Measurements from ENCODE around the gene PCDH7.

PCDH7 gene

DNA sequence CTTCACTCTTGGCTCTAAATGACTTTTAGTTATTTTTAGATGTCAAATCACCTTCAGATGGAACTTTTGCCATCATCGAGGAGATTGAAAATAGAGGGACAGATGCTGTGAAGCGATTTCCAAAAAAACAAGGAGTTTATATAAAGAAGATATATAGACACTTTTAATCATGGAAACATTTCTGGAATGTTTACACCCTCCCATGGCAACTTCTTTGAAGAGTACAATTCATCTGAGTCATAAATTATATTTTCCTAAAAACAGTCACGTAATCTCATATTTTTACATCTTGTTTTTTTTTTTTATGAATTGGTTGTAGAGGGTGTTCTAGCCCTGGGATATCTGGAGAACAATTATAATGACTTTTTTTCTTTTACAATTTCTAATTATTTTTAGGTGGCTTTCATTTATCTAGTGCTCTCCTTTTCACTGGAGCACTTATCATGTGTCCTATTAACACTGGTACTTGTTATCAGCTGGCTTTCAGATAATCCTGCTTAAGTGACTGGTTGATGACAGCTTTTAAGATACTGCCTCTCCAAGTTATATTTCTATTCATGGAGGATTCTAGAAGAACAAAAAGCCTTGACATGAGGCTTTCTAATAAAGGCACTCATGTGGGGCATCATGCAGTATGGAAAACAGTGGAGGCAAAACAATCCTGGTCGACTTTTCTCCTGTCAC, 24.9 kb downstream of the PCDH7 start (continued):
- TF ChIP-seq PATZ1 (CRISPR knock-in tag; IDR thresholded peaks at IDR 0.05; ENCODE audit: borderline replicate concordance) (no peak), RARB (CRISPR knock-in tag; IDR thresholded peaks at IDR 0.05) (no peak), BACH2 (CRISPR knock-in tag; IDR thresholded peaks at IDR 0.05; ENCODE audit: borderline replicate concordance) (no peak), PPARA (CRISPR knock-in tag; IDR thresholded peaks at IDR 0.05; ENCODE audit: borderline replicate concordance) (no peak)

DNA sequence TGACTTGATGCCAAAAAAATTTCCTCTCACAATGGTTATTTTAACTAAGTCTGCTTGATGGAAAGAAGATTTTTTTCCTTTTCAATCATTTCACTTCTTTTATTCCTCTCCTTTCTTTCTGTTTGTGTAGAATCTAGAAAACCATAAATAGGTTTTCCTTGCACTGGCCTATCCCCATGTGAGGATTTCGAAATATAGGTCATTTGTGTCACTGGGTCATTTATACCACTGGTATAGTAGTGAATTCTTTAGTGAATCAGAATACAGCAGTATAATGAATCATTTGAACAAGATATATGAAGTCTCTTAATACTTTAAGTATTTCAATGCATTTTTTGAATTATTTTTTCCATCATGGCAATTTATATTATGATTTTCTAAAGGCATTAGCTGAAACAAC, 26.6 kb downstream of the PCDH7 start:
- ATAC-seq: no peak

GRCh38 chr4:30753316-30753715, 33.1 kb downstream of the PCDH7 start:
- TF ChIP-seq ZFP3 (CRISPR knock-in tag; IDR thresholded peaks at IDR 0.05) (no peak), ZNF70 (CRISPR knock-in tag; IDR thresholded peaks at IDR 0.05) (no peak), ZNF565 (CRISPR knock-in tag; conservative IDR thresholded peaks at IDR 0.05; ENCODE audit: low read depth) (no peak), ISL1 (CRISPR knock-in tag; IDR thresholded peaks at IDR 0.05) (no peak), TCF4 (CRISPR knock-in tag; IDR thresholded peaks at IDR 0.05; ENCODE audit: borderline replicate concordance) (no peak), ZC3H10 (CRISPR knock-in tag; IDR thresholded peaks at IDR 0.05) (no peak), PPARA (CRISPR knock-in tag; IDR thresholded peaks at IDR 0.05; ENCODE audit: borderline replicate concordance) (no peak), ARNTL (CRISPR knock-in tag; IDR thresholded peaks at IDR 0.05; ENCODE audit: borderline replicate concordance, low read depth) (no peak), GLIS3 (CRISPR knock-in tag; IDR thresholded peaks at IDR 0.05) (no peak), TSHZ2 (CRISPR knock-in tag; IDR thresholded peaks at IDR 0.05) (no peak), CSRNP3 (CRISPR knock-in tag; IDR thresholded peaks at IDR 0.05) (no peak), ESRRG (CRISPR knock-in tag; IDR thresholded peaks at IDR 0.05) (no peak), OSR1 (CRISPR knock-in tag; IDR thresholded peaks at IDR 0.05) (no peak)
- TF ChIP-seq, protein P1, sequence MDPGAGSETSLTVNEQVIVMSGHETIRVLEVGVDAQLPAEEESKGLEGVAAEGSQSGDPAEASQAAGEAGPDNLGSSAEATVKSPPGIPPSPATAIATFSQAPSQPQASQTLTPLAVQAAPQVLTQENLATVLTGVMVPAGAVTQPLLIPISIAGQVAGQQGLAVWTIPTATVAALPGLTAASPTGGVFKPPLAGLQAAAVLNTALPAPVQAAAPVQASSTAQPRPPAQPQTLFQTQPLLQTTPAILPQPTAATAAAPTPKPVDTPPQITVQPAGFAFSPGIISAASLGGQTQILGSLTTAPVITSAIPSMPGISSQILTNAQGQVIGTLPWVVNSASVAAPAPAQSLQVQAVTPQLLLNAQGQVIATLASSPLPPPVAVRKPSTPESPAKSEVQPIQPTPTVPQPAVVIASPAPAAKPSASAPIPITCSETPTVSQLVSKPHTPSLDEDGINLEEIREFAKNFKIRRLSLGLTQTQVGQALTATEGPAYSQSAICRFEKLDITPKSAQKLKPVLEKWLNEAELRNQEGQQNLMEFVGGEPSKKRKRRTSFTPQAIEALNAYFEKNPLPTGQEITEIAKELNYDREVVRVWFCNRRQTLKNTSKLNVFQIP (CRISPR knock-in tag; IDR thresholded peaks at IDR 0.05; ENCODE audit: borderline replicate concordance, low read depth): no peak
- TF ChIP-seq, protein P2, sequence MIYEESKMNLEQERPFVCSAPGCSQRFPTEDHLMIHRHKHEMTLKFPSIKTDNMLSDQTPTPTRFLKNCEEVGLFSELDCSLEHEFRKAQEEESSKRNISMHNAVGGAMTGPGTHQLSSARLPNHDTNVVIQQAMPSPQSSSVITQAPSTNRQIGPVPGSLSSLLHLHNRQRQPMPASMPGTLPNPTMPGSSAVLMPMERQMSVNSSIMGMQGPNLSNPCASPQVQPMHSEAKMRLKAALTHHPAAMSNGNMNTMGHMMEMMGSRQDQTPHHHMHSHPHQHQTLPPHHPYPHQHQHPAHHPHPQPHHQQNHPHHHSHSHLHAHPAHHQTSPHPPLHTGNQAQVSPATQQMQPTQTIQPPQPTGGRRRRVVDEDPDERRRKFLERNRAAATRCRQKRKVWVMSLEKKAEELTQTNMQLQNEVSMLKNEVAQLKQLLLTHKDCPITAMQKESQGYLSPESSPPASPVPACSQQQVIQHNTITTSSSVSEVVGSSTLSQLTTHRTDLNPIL (CRISPR knock-in tag; IDR thresholded peaks at IDR 0.05; ENCODE audit: low read depth): no peak
- ATAC-seq: peak; percentile 74

More for the DNA sequence above, 26.6 kb downstream of the PCDH7 start:
- TF ChIP-seq SNAI2 (CRISPR knock-in tag; IDR thresholded peaks at IDR 0.05): no peak

GRCh38 chr4:30754021-30754420, 33.9 kb downstream of the PCDH7 start:
- ATAC-seq: 0 out of 3 replicates have a peak, but pooled peaks have one; percentile 28
- TF ChIP-seq RARB (CRISPR knock-in tag; IDR thresholded peaks at IDR 0.05) (no peak), ZNF70 (CRISPR knock-in tag; IDR thresholded peaks at IDR 0.05) (no peak), PPARA (CRISPR knock-in tag; IDR thresholded peaks at IDR 0.05; ENCODE audit: borderline replicate concordance) (no peak), ZFP3 (CRISPR knock-in tag; IDR thresholded peaks at IDR 0.05) (no peak), SNAI2 (CRISPR knock-in tag; IDR thresholded peaks at IDR 0.05) (no peak), CSDC2 (CRISPR knock-in tag; IDR thresholded peaks at IDR 0.05) (no peak), CSRNP3 (CRISPR knock-in tag; IDR thresholded peaks at IDR 0.05) (no peak), ARNTL (CRISPR knock-in tag; IDR thresholded peaks at IDR 0.05; ENCODE audit: borderline replicate concordance, low read depth) (no peak), BACH2 (CRISPR knock-in tag; IDR thresholded peaks at IDR 0.05; ENCODE audit: borderline replicate concordance) (no peak), ZNF565 (CRISPR knock-in tag; conservative IDR thresholded peaks at IDR 0.05; ENCODE audit: low read depth) (no peak)
- TF ChIP-seq, protein P2 (CRISPR knock-in tag; IDR thresholded peaks at IDR 0.05; ENCODE audit: low read depth): no peak
- TF ChIP-seq, protein P1 (CRISPR knock-in tag; IDR thresholded peaks at IDR 0.05; ENCODE audit: borderline replicate concordance, low read depth): no peak

All from SK-N-SH treated with all-trans-retinoic acid at 6 μM for 48 hours (cell line).